ENCODE measurements around the gene PCSK7. TPM values are rescaled to one million over a fixed set of nuclear protein-coding genes. Genes with fewer than 3 reads are reported as not detected.

PCSK7 gene
- total RNA-seq, 1 experiment from 2014 or later = 85.4 TPM

DNA sequence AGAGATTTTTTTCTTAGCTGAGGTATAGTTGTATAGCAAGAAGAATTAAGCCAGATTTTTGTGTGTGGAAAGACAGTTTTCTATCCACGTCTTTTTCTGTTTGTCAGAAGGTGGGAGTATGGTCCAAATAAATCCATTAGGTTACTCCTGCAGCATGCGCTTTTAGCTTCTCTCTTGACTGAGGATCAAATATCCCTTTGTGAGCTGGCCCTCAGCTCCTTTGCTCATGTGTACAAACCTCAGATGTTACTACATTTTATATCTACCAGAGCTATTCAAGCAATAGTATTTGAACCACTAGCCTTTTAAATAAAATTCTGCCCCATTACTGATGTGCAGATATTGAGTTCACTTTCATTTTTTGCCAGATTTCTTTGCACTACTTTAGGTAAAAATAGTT is 62.1 kb downstream of the PCSK7 start:
- no peak for DNase-seq (ENCODE audit: low spot score)

DNA sequence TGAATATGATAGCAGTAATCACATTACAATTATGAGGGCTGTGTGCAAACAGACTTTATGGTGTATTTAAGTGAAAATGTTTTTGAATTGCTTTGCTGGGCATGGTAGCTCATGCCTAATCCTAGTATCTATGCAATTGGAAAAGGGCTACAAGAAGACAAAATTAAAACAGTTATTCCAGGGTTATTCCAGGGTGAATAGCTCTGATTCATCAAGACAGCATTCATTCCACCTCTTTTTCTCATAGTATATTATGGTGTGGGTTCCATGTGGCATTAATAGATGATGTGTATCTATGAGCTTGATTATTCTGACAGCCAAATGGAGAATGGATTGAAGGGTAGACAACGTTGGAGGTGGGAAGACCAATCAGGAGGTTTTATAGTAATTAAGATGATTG is 65.4 kb downstream of the PCSK7 start:
- no peak for DNase-seq (ENCODE audit: low spot score)

DNA sequence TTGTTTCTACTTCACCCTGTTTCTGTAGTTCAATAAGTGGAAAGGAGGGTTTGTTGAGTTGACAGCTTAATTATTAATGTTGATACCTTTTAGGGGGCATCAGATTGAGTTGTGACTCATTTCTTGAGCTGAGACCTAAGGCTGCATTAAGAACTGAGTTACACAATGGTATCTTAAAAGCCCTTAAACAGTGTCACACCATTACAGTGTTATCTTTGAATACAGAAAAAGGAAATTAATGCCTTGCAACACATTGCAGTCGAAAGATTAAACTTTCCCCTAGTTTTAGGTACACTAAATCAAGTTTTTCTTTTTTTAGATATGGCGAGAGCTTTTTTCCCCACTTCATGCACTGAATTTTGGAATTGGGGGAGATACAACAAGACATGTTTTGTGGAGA is 71.0 kb downstream of the PCSK7 start:
- no peak for DNase-seq (ENCODE audit: low spot score)

DNA sequence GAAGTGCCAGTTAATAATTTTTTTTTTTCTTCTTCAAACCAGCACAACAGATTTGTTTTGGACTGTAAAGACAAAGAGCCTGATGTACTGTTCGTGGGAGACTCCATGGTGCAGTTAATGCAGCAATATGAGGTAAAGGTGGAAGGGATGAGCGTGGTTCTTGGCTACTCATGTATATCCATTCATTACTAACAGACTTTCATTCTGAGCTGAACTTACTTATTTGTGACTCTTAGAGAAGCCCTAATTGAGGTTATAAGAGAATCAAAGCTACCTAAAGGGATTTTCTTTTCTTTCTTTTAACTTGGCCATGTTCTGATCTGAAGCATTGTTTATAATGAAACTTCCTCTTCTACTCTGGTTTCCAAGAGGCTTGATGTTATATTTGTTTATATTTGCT is 72.0 kb downstream of the PCSK7 start:
- no peak for DNase-seq (ENCODE audit: low spot score)

DNA sequence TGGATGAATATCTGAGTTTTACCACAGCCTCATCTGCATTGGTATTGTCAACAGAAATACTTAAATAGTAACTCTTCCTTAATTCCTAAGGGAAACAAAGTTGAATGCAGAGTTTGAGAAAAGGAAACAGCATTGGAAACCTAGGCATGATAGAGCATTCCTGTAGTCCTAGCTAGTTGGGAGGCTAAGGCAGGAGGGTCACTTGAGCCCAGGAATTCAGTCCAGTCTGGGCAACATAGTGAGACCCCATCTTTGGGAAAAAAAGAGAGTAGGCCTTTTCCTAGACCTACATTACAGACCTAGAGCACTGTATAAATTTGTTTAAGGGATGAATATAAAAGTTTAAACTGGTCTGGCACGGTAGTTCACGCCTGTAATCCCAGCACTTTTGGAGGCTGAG is 74.4 kb downstream of the PCSK7 start:
- no peak for DNase-seq (ENCODE audit: low spot score)

DNA sequence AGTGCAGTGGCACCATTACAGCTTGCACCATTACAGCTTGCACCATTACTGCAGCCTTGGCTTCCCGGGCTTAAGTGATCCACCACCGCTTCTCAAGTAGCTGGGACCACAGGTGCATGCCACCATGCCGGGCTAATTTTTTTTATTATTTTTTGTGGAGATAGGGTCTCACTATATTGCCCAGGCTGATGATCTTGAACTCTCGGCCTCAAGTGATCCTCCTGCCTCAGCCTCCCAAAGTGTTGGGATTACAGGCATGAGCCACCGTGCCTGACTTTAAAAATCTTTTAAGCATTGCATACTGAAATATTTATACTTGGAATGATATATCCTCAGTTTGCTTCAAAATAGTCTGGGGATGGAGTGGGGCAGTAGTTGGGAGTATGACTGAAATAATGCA is 77.4 kb downstream of the PCSK7 start:
- DNase-seq (ENCODE audit: low spot score) = no peak

Small RNA genes within 50 kb of the gene (small RNA-seq; reads per million reads assigned to genes)
- not detected for gene RF00564

Other genes with a start within 250 kb of the PCSK7 start
- 8.6 and 10.0 TPM in 2 replicates for gene SIK3, start 133.6 kb downstream of the PCSK7 start, total RNA-seq (2014; rRNA removed; shearing (Covaris generic))
- 82.6 and 88.4 TPM in 2 replicates for gene PAFAH1B2, start 87.8 kb downstream of the PCSK7 start, total RNA-seq (2014; rRNA removed; shearing (Covaris generic))
- 29.5 and 44.1 TPM in 2 replicates for gene SIDT2, start 53.3 kb downstream of the PCSK7 start, total RNA-seq (2014; rRNA removed; shearing (Covaris generic))
- 11.3 and 14.7 TPM in 2 replicates for gene TAGLN, start 32.7 kb downstream of the PCSK7 start, total RNA-seq (2014; rRNA removed; shearing (Covaris generic))
- gene RNF214, start 598 bp upstream of the PCSK7 start, total RNA-seq (2014; rRNA removed; shearing (Covaris generic)) = 10.8 and 11.5 TPM in 2 replicates
- gene BACE1-AS, start 59.3 kb upstream of the PCSK7 start, total RNA-seq (2014; rRNA removed; shearing (Covaris generic)) = 2.8 and 5.1 TPM in 2 replicates
- 6.6 and 10.5 TPM in 2 replicates for gene BACE1, start 84.2 kb upstream of the PCSK7 start, total RNA-seq (2014; rRNA removed; shearing (Covaris generic))
- gene CEP164, start 95.8 kb upstream of the PCSK7 start, total RNA-seq (2014; rRNA removed; shearing (Covaris generic)) = 21.4 and 28.4 TPM in 2 replicates

Measured in HT-29 (cell line).